Breast epithelium (tissue), 3 donors: ENCODE measurements around the gene STT3A.

ENCODE experiments used
- POLR2A ChIP-seq: fragments of 450-650 bp; IDR thresholded peaks from one replicate; pipeline ENCODE4 v1.6.1; 2016; ENCODE audit warnings: antibody characterized with exemption, mild to moderate bottlenecking, moderate library complexity
- POLR2AphosphoS5 ChIP-seq, 3 donors: sonication (generic); formaldehyde crosslinking; IDR thresholded peaks; one replicate each; pipeline ENCODE4 v1.6.1; 2017; ENCODE audit warnings: antibody characterized with exemption in 3 of 3
- TF ChIP-seq, protein P1 (sequence below), 3 donors: fragments of 450-650 bp; IDR thresholded peaks; one replicate each; pipeline ENCODE4 v1.5.1; 2016 to 2017; ENCODE audit warnings: antibody characterized with exemption in 3 of 3, mild to moderate bottlenecking in 3 of 3, moderate library complexity in 3 of 3

DNA sequence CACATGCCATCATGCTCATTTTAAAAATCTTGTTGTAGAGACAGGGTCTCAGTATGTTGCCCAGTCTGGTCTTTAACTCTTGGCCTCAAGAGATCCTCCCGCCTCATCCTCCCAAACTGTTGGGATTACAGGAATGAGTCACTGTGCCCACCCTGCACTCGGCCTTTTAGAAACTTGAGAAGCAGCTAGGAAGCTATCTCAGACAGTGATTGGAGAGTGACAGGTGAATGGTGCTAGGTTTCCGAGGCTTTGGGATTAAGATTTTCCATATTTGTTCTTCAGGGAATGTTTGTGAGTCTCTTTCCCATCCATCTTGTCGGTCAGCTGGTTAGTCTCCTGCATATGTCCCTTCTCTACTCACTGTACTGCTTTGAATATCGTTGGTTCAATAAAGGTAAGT, 12.8 kb upstream of the STT3A start:
- TF ChIP-seq, protein P1, sequence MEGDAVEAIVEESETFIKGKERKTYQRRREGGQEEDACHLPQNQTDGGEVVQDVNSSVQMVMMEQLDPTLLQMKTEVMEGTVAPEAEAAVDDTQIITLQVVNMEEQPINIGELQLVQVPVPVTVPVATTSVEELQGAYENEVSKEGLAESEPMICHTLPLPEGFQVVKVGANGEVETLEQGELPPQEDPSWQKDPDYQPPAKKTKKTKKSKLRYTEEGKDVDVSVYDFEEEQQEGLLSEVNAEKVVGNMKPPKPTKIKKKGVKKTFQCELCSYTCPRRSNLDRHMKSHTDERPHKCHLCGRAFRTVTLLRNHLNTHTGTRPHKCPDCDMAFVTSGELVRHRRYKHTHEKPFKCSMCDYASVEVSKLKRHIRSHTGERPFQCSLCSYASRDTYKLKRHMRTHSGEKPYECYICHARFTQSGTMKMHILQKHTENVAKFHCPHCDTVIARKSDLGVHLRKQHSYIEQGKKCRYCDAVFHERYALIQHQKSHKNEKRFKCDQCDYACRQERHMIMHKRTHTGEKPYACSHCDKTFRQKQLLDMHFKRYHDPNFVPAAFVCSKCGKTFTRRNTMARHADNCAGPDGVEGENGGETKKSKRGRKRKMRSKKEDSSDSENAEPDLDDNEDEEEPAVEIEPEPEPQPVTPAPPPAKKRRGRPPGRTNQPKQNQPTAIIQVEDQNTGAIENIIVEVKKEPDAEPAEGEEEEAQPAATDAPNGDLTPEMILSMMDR (IDR thresholded peaks at IDR 0.05) = no peak
- TF ChIP-seq POLR2A (no peak), POLR2AphosphoS5 (IDR thresholded peaks at IDR 0.05) (no peak)
